ENCODE data around the gene GRWD1.

- TF ChIP-seq CTCF (IDR thresholded peaks at IDR 0.05) (no peak), EZH2 (IDR thresholded peaks at IDR 0.05) (no peak), EZH2phosphoT487 (IDR thresholded peaks at IDR 0.05) (no peak)
Measured at GRCh38 chr19:48466561-48467325, 21.0 kb downstream of the GRWD1 start.
